Prostate gland (tissue), 2 donors: ENCODE data around the gene CCDC154. TPM values are rescaled to one million over a fixed set of nuclear protein-coding genes. Genes with fewer than 3 reads are reported as not detected.

Source experiments
- DNase-seq: peaks from one replicate; pipeline ENCODE4 v3.0.0-alpha.2; 2019; ENCODE audit warnings: low spot score
- H3K27ac ChIP-seq, 2 donors: fragments of 200-600 bp; sonication (generic); 2 replicates each; pipeline ENCODE4 v1.5.1; 2017 to 2019
- H3K27me3 ChIP-seq: fragments of 200-600 bp; sonication (generic); replicated peaks from 2 replicates; pipeline ENCODE4 v1.5.1; 2019; ENCODE audit not compliant: insufficient read depth
- H3K36me3 ChIP-seq, 2 donors: fragments of 200-600 bp; sonication (generic); 1 replicate in 1 of 2; 2 replicates in 1 of 2; pipeline versions ENCODE4 v1.5.1 to v1.8.1; 2017 to 2019
- H3K4me1 ChIP-seq: fragments of 200-600 bp; sonication (generic); replicated peaks from 2 replicates; pipeline ENCODE4 v1.5.1; 2019
- H3K4me3 ChIP-seq, 2 donors: fragments of 200-600 bp; sonication (generic); 2 replicates each; pipeline ENCODE4 v1.5.1; 2017 to 2019
- H3K9me3 ChIP-seq: fragments of 200-600 bp; sonication (generic); 2 replicates; pipeline ENCODE4 v1.5.1; 2017
- CTCF ChIP-seq, 4 experiments: fragments of 200-600 bp in 2 of 4; fragments of 450-650 bp in 2 of 4; sonication (generic) in 2 of 4; IDR thresholded peaks; 1 replicate in 3 of 4; 2 replicates in 1 of 4; pipeline ENCODE4 v1.5.1; 2016 to 2019; ENCODE audit warnings: antibody characterized with exemption in 4 of 4, mild to moderate bottlenecking in 2 of 4, moderate library complexity in 2 of 4
- POLR2A ChIP-seq: fragments of 450-650 bp; IDR thresholded peaks from one replicate; pipeline ENCODE4 v1.6.1; 2016; ENCODE audit warnings: antibody characterized with exemption, mild to moderate bottlenecking
- POLR2AphosphoS5 ChIP-seq: sonication (generic); formaldehyde crosslinking; IDR thresholded peaks from one replicate; pipeline ENCODE4 v1.6.1; 2017; ENCODE audit warnings: antibody characterized with exemption
- WGBS: methylation state at CpG from one replicate; pipeline ENCODE4 v1.1.5; 2018; 5-methylcytosine and 5-hydroxymethylcytosine counted together
- intact Hi-C: fragments of 100-400 bp; cut with DNase I; formaldehyde crosslinking; loops from one replicate; pipeline ENCODE4 v1.14.2; 2022
- total RNA-seq, 2 donors: library from RNA; depleted of rRNA; stranded (reverse); fragments of >200 nt; gene quantifications; one replicate each; pipeline ENCODE4 v1.1.0, GENCODE V29; 2016

Gene CCDC154
- total RNA-seq, 2 donors from 2014 or later: 5.7 TPM; not detected in 1

- 73% methylated on average over 12 of the region's 12 CpGs for WGBS
Measured at GRCh38 chr16:1491327-1491726, 47.0 kb upstream of the CCDC154 start.

GRCh38 chr16:1489077-1489476 is 44.7 kb upstream of the CCDC154 start:
- no peaks in the 10 kb centered on the region for H3K27me3 ChIP-seq
- H3K4me3 ChIP-seq: no peak overlapping the region
- no peak overlapping the region for H3K27ac ChIP-seq
- 94% methylated on average over 12 of the region's 12 CpGs for WGBS
- DNase-seq: no peak
- TF ChIP-seq POLR2A: no peak
- TF ChIP-seq POLR2AphosphoS5: no peak
- no peak for TF ChIP-seq CTCF (IDR thresholded peaks at IDR 0.05)
- H3K9me3 ChIP-seq: no peaks in the 10 kb centered on the region
- no peaks in the 10 kb centered on the region for H3K36me3 ChIP-seq
- H3K4me1 ChIP-seq: no peaks in the 10 kb centered on the region
- intact Hi-C loops: no loop called here

More at GRCh38 chr16:1491327-1491726, 47.0 kb upstream of the CCDC154 start:
- DNase-seq: no peak
- Histone ChIP-seq H3K4me3 (no peak overlapping the region), H3K4me1 (peaks cover 8% of the 10 kb centered on the region), H3K9me3 (no peaks in the 10 kb centered on the region), H3K36me3 (peaks cover 0 to 10% of the 10 kb centered on the region in 2 donors), H3K27ac (no peak overlapping the region), H3K27me3 (no peaks in the 10 kb centered on the region)
- intact Hi-C loops: loop anchor here (5.0 kb wide), 1 partner anchor 121 kb away; the partner anchor contains the start of genes CRAMP1 and IFT140
- TF ChIP-seq POLR2A (no peak), CTCF (IDR thresholded peaks at IDR 0.05) (no peak), POLR2AphosphoS5 (no peak)

- no peaks in the 10 kb centered on the region for H3K36me3 ChIP-seq
- 90% methylated on average over 19 of the region's 19 CpGs for WGBS
- intact Hi-C loops: no loop called here
- no peak within 1 kb of the TSS for H3K27ac ChIP-seq
- TF ChIP-seq POLR2A: no peak
- no peak for TF ChIP-seq POLR2AphosphoS5
- no peak for TF ChIP-seq CTCF (IDR thresholded peaks at IDR 0.05)
- H3K4me1 ChIP-seq: no peaks in the 10 kb centered on the region
- H3K9me3 ChIP-seq: no peaks in the 10 kb centered on the region
- no peak for DNase-seq
- no peaks in the 10 kb centered on the region for H3K27me3 ChIP-seq
- H3K4me3 ChIP-seq: no peak within 1 kb of the TSS
Measured at GRCh38 chr16:1488619-1489018, 44.3 kb upstream of the CCDC154 start, which contains the start of gene PTX4. PTX4 (minus strand) TSS chr16:1488944; CDS start chr16:1488909, 35 bp downstream.

GRCh38 chr16:1488054-1488601 is 43.8 kb upstream of the CCDC154 start:
- Histone ChIP-seq H3K4me1 (no peaks in the 10 kb centered on the region), H3K9me3 (no peaks in the 10 kb centered on the region), H3K27ac (no peak overlapping the region), H3K27me3 (no peaks in the 10 kb centered on the region), H3K4me3 (no peak overlapping the region), H3K36me3 (no peaks in the 10 kb centered on the region)
- no peak for TF ChIP-seq CTCF (IDR thresholded peaks at IDR 0.05)
- TF ChIP-seq POLR2AphosphoS5: no peak
- TF ChIP-seq POLR2A: no peak
- intact Hi-C loops: no loop called here
- DNase-seq: no peak
- 87% methylated on average over 21 of the region's 24 CpGs for WGBS

GRCh38 chr16:1487395-1488053 is 43.2 kb upstream of the CCDC154 start:
- intact Hi-C loops: no loop called here
- no peaks in the 10 kb centered on the region for H3K27me3 ChIP-seq
- H3K36me3 ChIP-seq: no peaks in the 10 kb centered on the region
- WGBS: 92% methylated on average over 33 of the region's 39 CpGs
- no peak overlapping the region for H3K4me3 ChIP-seq
- no peak for DNase-seq
- no peak overlapping the region for H3K27ac ChIP-seq
- H3K4me1 ChIP-seq: no peaks in the 10 kb centered on the region
- no peaks in the 10 kb centered on the region for H3K9me3 ChIP-seq
- TF ChIP-seq POLR2A (no peak), POLR2AphosphoS5 (no peak), CTCF (IDR thresholded peaks at IDR 0.05) (no peak)
